HUDEP-2 (cell line): Measurements from ENCODE around the gene JAKMIP1.

Experiments
- DNase-seq, 76 experiments: peaks; one replicate each; lab custom pipeline; 2025; ENCODE audit not compliant: unreplicated experiment in 76 of 76; lab: John Stamatoyannopoulos, UW

The JAKMIP1 gene

GRCh38 chr4:6106156-6106555, 94.2 kb downstream of the JAKMIP1 start:
- no peak for DNase-seq

GRCh38 chr4:6105311-6105911, 94.9 kb downstream of the JAKMIP1 start:
- no peak for DNase-seq

GRCh38 chr4:6104541-6105130, 95.7 kb downstream of the JAKMIP1 start:
- DNase-seq: no peak

- no peak for DNase-seq
Observed at GRCh38 chr4:6097581-6097980, 102.8 kb downstream of the JAKMIP1 start.

GRCh38 chr4:6095897-6096296, 104.5 kb downstream of the JAKMIP1 start:
- no peak for DNase-seq

GRCh38 chr4:6095023-6095752, 105.2 kb downstream of the JAKMIP1 start:
- DNase-seq: no peak

GRCh38 chr4:6093671-6094070, 106.7 kb downstream of the JAKMIP1 start:
- DNase-seq: no peak

GRCh38 chr4:6092971-6093370, 107.4 kb downstream of the JAKMIP1 start:
- DNase-seq: no peak

GRCh38 chr4:6092131-6092530, 108.2 kb downstream of the JAKMIP1 start:
- no peak for DNase-seq

- DNase-seq: no peak
Observed at GRCh38 chr4:6090931-6091330, 109.4 kb downstream of the JAKMIP1 start.

- DNase-seq: no peak
Observed at GRCh38 chr4:6088950-6089349, 111.4 kb downstream of the JAKMIP1 start.

- DNase-seq: peak in 2 of 76 experiments; percentile 8 to 20
Observed at GRCh38 chr4:6087669-6088341, 112.5 kb downstream of the JAKMIP1 start.

GRCh38 chr4:6086846-6087245, 113.5 kb downstream of the JAKMIP1 start:
- no peak for DNase-seq

- DNase-seq: no peak
Observed at GRCh38 chr4:6085691-6086628, 114.4 kb downstream of the JAKMIP1 start.

- no peak for DNase-seq
Observed at GRCh38 chr4:6085028-6085690, 115.2 kb downstream of the JAKMIP1 start.

GRCh38 chr4:6079965-6080364, 120.4 kb downstream of the JAKMIP1 start:
- no peak for DNase-seq

GRCh38 chr4:6078560-6078959, 121.8 kb downstream of the JAKMIP1 start:
- DNase-seq: no peak

- DNase-seq: peak in 4 of 76 experiments; percentile 3 to 12 (median 6)
Observed at GRCh38 chr4:6076391-6076790, 124.0 kb downstream of the JAKMIP1 start.

- DNase-seq: no peak
Observed at GRCh38 chr4:6074758-6075157, 125.6 kb downstream of the JAKMIP1 start.
